DOHH2 (cell line): ENCODE measurements around the gene RNF111.

Source experiments
- H3F3A ChIP-seq: fragments of 200-600 bp; sonication (generic), shearing (Covaris generic); 2 replicates; pipeline ENCODE4 v1.6.0; 2016; ENCODE audit warnings: antibody characterized with exemption, mild to moderate bottlenecking; ENCODE audit not compliant: control insufficient read depth, insufficient read depth
- H3K27ac ChIP-seq: fragments of 200-600 bp; sonication (generic); 2 replicates; pipeline ENCODE4 v1.5.1; 2014; ENCODE audit warnings: low read depth, mild to moderate bottlenecking, low read length, moderate library complexity
- H3K27me3 ChIP-seq: fragments of 200-600 bp; sonication (generic); 2 replicates; pipeline ENCODE4 v1.6.1; 2014; ENCODE audit warnings: mild to moderate bottlenecking, low read length, mixed read lengths; ENCODE audit not compliant: control insufficient read depth
- H3K36me3 ChIP-seq: fragments of 200-600 bp; sonication (generic); 2 replicates; pipeline ENCODE4 v1.6.1; 2014; ENCODE audit warnings: mild to moderate bottlenecking, low read length, moderate library complexity, mixed read lengths; ENCODE audit not compliant: control insufficient read depth
- H3K4me1 ChIP-seq: fragments of 200-600 bp; sonication (generic); 2 replicates; pipeline ENCODE4 v1.6.1; 2014; ENCODE audit warnings: mild to moderate bottlenecking, low read length, mixed read lengths; ENCODE audit not compliant: control insufficient read depth
- H3K4me2 ChIP-seq: fragments of 200-600 bp; sonication (generic); 2 replicates; pipeline ENCODE4 v1.6.0; 2014; ENCODE audit warnings: mild to moderate bottlenecking, low read length, moderate library complexity
- H3K4me3 ChIP-seq: fragments of 200-600 bp; sonication (generic); 2 replicates; pipeline ENCODE4 v1.5.1; 2014; ENCODE audit warnings: mild to moderate bottlenecking, low read length, mixed read lengths
- H3K79me2 ChIP-seq: fragments of 200-600 bp; sonication (generic); 2 replicates; pipeline ENCODE4 v1.6.1; 2014; ENCODE audit warnings: mild to moderate bottlenecking, low read length, mixed read lengths; ENCODE audit not compliant: control insufficient read depth
- H3K9me2 ChIP-seq: fragments of 200-600 bp; sonication (generic); replicated peaks from 2 replicates; pipeline ENCODE4 v1.6.1; 2014; ENCODE audit warnings: mild to moderate bottlenecking, low read length, mixed read lengths; ENCODE audit not compliant: control insufficient read depth
- H3K9me3 ChIP-seq: fragments of 200-600 bp; sonication (generic); 2 replicates; pipeline ENCODE4 v1.6.1; 2014; ENCODE audit warnings: antibody characterized with exemption, low read length, mixed read lengths; ENCODE audit not compliant: control insufficient read depth, insufficient read depth
- H4K20me1 ChIP-seq: fragments of 200-600 bp; sonication (generic); 2 replicates; pipeline ENCODE4 v1.6.0; 2014; ENCODE audit warnings: low read depth, mild to moderate bottlenecking, antibody characterized with exemption, low read length, moderate library complexity; ENCODE audit not compliant: control insufficient read depth, insufficient read depth
- EZH2phosphoT487 ChIP-seq: fragments of 200-600 bp; sonication (generic); IDR thresholded peaks from 2 replicates; pipeline ENCODE4 v1.6.1; 2017; ENCODE audit warnings: borderline replicate concordance, mild to moderate bottlenecking, antibody characterized with exemption, low read length, moderate library complexity, mixed read lengths
- TF ChIP-seq, protein P1 (sequence below): fragments of 200-600 bp; sonication (generic); IDR thresholded peaks from one replicate; pipeline ENCODE4 v1.5.1; 2014; ENCODE audit warnings: antibody characterized with exemption, mild to moderate bottlenecking, low read depth, low read length; ENCODE audit not compliant: poor library complexity, severe bottlenecking

The RNF111 gene

DNA sequence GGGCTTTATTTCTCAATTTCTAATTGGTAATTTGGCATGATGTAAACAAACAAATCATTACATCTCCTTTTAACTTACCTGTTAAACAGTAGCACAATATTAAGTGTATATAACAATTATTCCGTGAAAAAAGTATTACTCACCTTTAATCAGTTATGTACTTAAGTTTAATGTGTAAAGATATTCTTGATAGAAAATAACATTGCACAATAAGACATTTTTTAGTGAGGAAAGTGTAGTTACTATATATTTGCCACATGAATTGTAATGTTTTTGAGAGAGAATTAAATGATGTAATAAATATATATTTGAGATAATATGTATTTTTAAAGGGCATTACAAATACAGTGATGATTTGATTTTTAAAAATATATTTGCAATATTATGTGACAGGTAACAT lies 106.6 kb downstream of the RNF111 start:
- Histone ChIP-seq H3K36me3 (peaks cover 62% of the 10 kb centered on the region), H3K4me1 (no peaks in the 10 kb centered on the region), H3F3A (no peaks in the 10 kb centered on the region; the same call in 1 of the 2 replicates), H4K20me1 (no peaks in the 10 kb centered on the region), H3K79me2 (no peaks in the 10 kb centered on the region), H3K9me3 (no peaks in the 10 kb centered on the region), H3K4me3 (no peak overlapping the region), H3K27me3 (no peaks in the 10 kb centered on the region), H3K9me2 (no peaks in the 10 kb centered on the region), H3K4me2 (no peak overlapping the region), H3K27ac (no peak overlapping the region)
- no peak for TF ChIP-seq EZH2phosphoT487
- TF ChIP-seq, protein P1, sequence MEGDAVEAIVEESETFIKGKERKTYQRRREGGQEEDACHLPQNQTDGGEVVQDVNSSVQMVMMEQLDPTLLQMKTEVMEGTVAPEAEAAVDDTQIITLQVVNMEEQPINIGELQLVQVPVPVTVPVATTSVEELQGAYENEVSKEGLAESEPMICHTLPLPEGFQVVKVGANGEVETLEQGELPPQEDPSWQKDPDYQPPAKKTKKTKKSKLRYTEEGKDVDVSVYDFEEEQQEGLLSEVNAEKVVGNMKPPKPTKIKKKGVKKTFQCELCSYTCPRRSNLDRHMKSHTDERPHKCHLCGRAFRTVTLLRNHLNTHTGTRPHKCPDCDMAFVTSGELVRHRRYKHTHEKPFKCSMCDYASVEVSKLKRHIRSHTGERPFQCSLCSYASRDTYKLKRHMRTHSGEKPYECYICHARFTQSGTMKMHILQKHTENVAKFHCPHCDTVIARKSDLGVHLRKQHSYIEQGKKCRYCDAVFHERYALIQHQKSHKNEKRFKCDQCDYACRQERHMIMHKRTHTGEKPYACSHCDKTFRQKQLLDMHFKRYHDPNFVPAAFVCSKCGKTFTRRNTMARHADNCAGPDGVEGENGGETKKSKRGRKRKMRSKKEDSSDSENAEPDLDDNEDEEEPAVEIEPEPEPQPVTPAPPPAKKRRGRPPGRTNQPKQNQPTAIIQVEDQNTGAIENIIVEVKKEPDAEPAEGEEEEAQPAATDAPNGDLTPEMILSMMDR: no peak

DNA sequence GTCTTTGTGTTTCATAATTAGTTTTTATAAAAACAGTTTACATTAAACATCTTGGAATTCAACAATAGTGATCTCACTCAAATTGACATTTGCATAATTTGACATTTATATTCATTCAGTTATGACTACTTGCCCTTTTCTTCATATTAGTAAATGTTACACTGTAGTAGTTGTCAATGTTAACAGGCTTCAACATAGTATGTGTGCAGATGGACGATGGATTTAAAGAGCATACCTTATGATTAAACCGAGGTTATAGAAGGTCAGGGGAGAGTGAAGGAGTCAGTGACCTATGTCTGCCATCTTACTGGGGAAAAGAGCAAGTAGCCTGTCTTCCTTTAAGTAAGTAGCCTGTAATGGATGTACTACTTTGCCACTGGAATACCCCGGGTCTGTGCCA lies 109.0 kb downstream of the RNF111 start:
- H3K27ac ChIP-seq: no peak overlapping the region
- no peaks in the 10 kb centered on the region for H3F3A ChIP-seq
- no peak overlapping the region for H3K4me3 ChIP-seq
- H3K9me2 ChIP-seq: no peaks in the 10 kb centered on the region
- H3K79me2 ChIP-seq: no peaks in the 10 kb centered on the region
- TF ChIP-seq, protein P1: no peak
- TF ChIP-seq EZH2phosphoT487: no peak
- H4K20me1 ChIP-seq: no peaks in the 10 kb centered on the region
- H3K4me1 ChIP-seq: no peaks in the 10 kb centered on the region
- no peak overlapping the region for H3K4me2 ChIP-seq
- no peaks in the 10 kb centered on the region for H3K9me3 ChIP-seq
- H3K36me3 ChIP-seq: peaks cover 50% of the 10 kb centered on the region
- H3K27me3 ChIP-seq: no peaks in the 10 kb centered on the region

DNA sequence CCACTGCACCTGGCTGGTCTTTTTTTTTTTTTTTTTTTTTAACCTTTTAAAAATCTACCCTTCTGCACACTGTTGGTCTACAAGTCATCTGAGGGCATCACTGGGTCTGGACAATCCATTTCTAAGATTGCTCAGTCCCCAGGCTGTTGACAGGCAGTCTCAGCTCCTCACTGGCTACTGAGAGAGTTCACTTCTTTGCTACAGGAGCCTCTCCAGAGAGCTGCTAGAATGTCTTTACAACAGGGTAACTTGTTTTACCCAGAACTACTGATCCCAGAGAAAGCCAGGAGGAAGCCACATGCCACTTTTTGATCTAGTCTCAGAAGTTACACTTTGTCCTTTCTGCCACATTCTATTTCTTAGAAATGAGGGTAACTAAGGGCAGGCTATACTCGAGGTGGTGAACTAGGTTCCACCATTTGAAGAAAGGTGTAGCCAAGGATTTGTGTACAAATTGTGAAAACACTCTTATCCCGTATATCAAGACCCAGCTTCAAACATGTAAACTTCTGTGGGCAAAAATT lies 111.8 kb downstream of the RNF111 start:
- peaks cover 13% of the 10 kb centered on the region for H3F3A ChIP-seq
- no peak for TF ChIP-seq EZH2phosphoT487
- TF ChIP-seq, protein P1: no peak
- H3K27ac ChIP-seq: no peak overlapping the region
- H3K4me1 ChIP-seq: peaks cover 3% of the 10 kb centered on the region
- no peaks in the 10 kb centered on the region for H3K9me3 ChIP-seq
- no peaks in the 10 kb centered on the region for H3K9me2 ChIP-seq
- no peaks in the 10 kb centered on the region for H3K27me3 ChIP-seq
- no peak overlapping the region for H3K4me3 ChIP-seq
- no peak overlapping the region for H3K4me2 ChIP-seq
- H4K20me1 ChIP-seq: no peaks in the 10 kb centered on the region
- H3K79me2 ChIP-seq: no peaks in the 10 kb centered on the region
- H3K36me3 ChIP-seq: peaks cover 24% of the 10 kb centered on the region

DNA sequence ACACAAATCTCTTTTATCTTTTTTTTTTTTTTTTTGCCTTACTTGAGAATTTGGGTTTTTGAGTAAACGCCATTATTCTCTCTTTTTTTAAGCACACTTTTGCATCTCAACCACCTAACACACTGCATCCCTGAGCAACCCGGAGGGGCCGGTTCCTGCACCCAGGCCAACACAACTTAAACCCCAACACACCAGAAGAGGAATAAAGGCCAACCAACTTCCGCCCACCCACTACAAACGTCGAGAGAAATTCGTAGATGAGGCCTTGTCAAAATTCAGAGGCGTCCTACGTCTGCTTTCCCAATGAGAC lies 117.1 kb downstream of the RNF111 start:
- Histone ChIP-seq H3K4me2 (peak overlapping the region; percentile 78), H4K20me1 (no peaks in the 10 kb centered on the region), H3K79me2 (peaks cover 42% of the 10 kb centered on the region), H3K27ac (peak overlapping the region; percentile 82), H3F3A (peaks cover 17% of the 10 kb centered on the region), H3K9me3 (no peaks in the 10 kb centered on the region), H3K27me3 (no peaks in the 10 kb centered on the region), H3K4me3 (peak overlapping the region; percentile 94), H3K9me2 (no peaks in the 10 kb centered on the region), H3K36me3 (peaks cover 45% of the 10 kb centered on the region), H3K4me1 (peaks cover 20% of the 10 kb centered on the region)
- TF ChIP-seq, protein P1: no peak
- no peak for TF ChIP-seq EZH2phosphoT487
